ENCODE results near the gene HEATR5A. TPM values are rescaled to one million over a fixed set of nuclear protein-coding genes. Genes with fewer than 3 reads are reported as not detected.
"Not testable (repeated sequence)": the region's sequence is repeated elsewhere in the genome, so short reads cannot be mapped to it uniquely, and the experiment has no call there.

Gene HEATR5A
- total RNA-seq, 1 experiment from 2014 or later, result 12.7 TPM

GRCh38 chr14:31258427-31259039 is 161.8 kb downstream of the HEATR5A start:
- Histone ChIP-seq H3K79me2 (ENCODE audit: low read length) (no peaks in the 10 kb centered on the region), H3K4me2 (ENCODE audit: low read length) (no peak overlapping the region), H3K4me3 (ENCODE audit: low read length) (no peak overlapping the region), H3K9me3 (ENCODE audit: low read length) (no peaks in the 10 kb centered on the region), H3K4me1 (ENCODE audit: insufficient read depth, low read length) (peaks cover 22% of the 10 kb centered on the region), H3K36me3 (ENCODE audit: low read depth, low read length) (no peaks in the 10 kb centered on the region), H4K20me1 (ENCODE audit: low read length) (no peaks in the 10 kb centered on the region), H3K9ac (ENCODE audit: low read length) (no peak overlapping the region), H3F3A (ENCODE audit: low read length, unreplicated experiment) (no peaks in the 10 kb centered on the region), H3K27ac (ENCODE audit: low read length) (no peak overlapping the region), H2AFZ (ENCODE audit: low read length) (no peak overlapping the region), H3K27me3 (ENCODE audit: low read length) (no peaks in the 10 kb centered on the region), H3K9me2 (replicated peaks; ENCODE audit: low read length) (no peaks in the 10 kb centered on the region)
- no peak for TF ChIP-seq EZH2phosphoT487 (IDR thresholded peaks at IDR 0.05; ENCODE audit: borderline replicate concordance, low read length)
- no peak for TF ChIP-seq EZH2 (IDR thresholded peaks at IDR 0.05; ENCODE audit: low read length, unreplicated experiment)
- no peak for TF ChIP-seq CTCF (conservative IDR thresholded peaks at IDR 0.05; ENCODE audit: low read depth, low read length)
- ChIA-PET CTCF (no interaction called here), POLR2A (ENCODE audit: unreplicated experiment) (no interaction called here)
- BruUV-seq (replicated peaks), result no TSS peak
- no peak for DNase-seq
- no peak for ATAC-seq
- intact Hi-C loops (cut with micrococcal nuclease), result no loop called here

GRCh38 chr14:31257554-31258426 is 162.6 kb downstream of the HEATR5A start:
- H3K79me2 ChIP-seq (ENCODE audit: low read length); H3K9ac ChIP-seq (ENCODE audit: low read length); POLR2A ChIA-PET (ENCODE audit: unreplicated experiment); H3K4me3 ChIP-seq (ENCODE audit: low read length); DNase-seq; CTCF ChIA-PET; H3K9me3 ChIP-seq (ENCODE audit: low read length); ATAC-seq; BruUV-seq (replicated peaks); intact Hi-C loops (cut with micrococcal nuclease); H3K9me2 ChIP-seq (replicated peaks; ENCODE audit: low read length); H3K27ac ChIP-seq (ENCODE audit: low read length); H3K4me2 ChIP-seq (ENCODE audit: low read length); H3K36me3 ChIP-seq (ENCODE audit: low read depth, low read length); H3K27me3 ChIP-seq (ENCODE audit: low read length); H4K20me1 ChIP-seq (ENCODE audit: low read length); H2AFZ ChIP-seq (ENCODE audit: low read length); H3F3A ChIP-seq (ENCODE audit: low read length, unreplicated experiment): not testable (repeated sequence)
- H3K4me1 ChIP-seq (ENCODE audit: insufficient read depth, low read length), result peaks cover 15% of the 10 kb centered on the region

GRCh38 chr14:31257244-31257553 is 163.2 kb downstream of the HEATR5A start:
- H3K27me3 ChIP-seq (ENCODE audit: low read length), result no peaks in the 10 kb centered on the region
- no peaks in the 10 kb centered on the region for H3K36me3 ChIP-seq (ENCODE audit: low read depth, low read length)
- no peak overlapping the region for H3K27ac ChIP-seq (ENCODE audit: low read length)
- no peak overlapping the region for H2AFZ ChIP-seq (ENCODE audit: low read length)
- H3F3A ChIP-seq (ENCODE audit: low read length, unreplicated experiment), result no peaks in the 10 kb centered on the region
- no peaks in the 10 kb centered on the region for H4K20me1 ChIP-seq (ENCODE audit: low read length)
- H3K4me3 ChIP-seq (ENCODE audit: low read length), result no peak overlapping the region
- peaks cover 9% of the 10 kb centered on the region for H3K4me1 ChIP-seq (ENCODE audit: insufficient read depth, low read length)
- TF ChIP-seq CTCF (conservative IDR thresholded peaks at IDR 0.05; ENCODE audit: low read depth, low read length) (no peak), EZH2 (IDR thresholded peaks at IDR 0.05; ENCODE audit: low read length, unreplicated experiment) (no peak)
- ChIA-PET CTCF (no interaction called here), POLR2A (ENCODE audit: unreplicated experiment) (no interaction called here)
- ATAC-seq (no peak), DNase-seq (no peak)
- H3K79me2 ChIP-seq (ENCODE audit: low read length), result no peaks in the 10 kb centered on the region
- no peak overlapping the region for H3K9ac ChIP-seq (ENCODE audit: low read length)
- intact Hi-C loops (cut with micrococcal nuclease), result no loop called here
- H3K4me2 ChIP-seq (ENCODE audit: low read length), result no peak overlapping the region
- no peaks in the 10 kb centered on the region for H3K9me3 ChIP-seq (ENCODE audit: low read length)
- no TSS peak for BruUV-seq (replicated peaks)
- no peaks in the 10 kb centered on the region for H3K9me2 ChIP-seq (replicated peaks; ENCODE audit: low read length)

All from PC-3 (cell line).